LNCaP clone FGC (cell line): Measurements from ENCODE around the gene SEZ6.

ENCODE experiments used
- DNase-seq: peaks from one replicate; pipeline ENCODE4 v3.0.0-alpha.2; 2011; ENCODE audit warnings: low read depth
- H3K4me3 ChIP-seq: 2 replicates; pipeline ENCODE4 v1.5.1; 2011; ENCODE audit warnings: mild to moderate bottlenecking, low read depth, low read length, control low read depth
- TF ChIP-seq, protein P1 (sequence below): IDR thresholded peaks from 2 replicates; pipeline ENCODE4 v1.5.1; 2012; ENCODE audit warnings: mild to moderate bottlenecking; ENCODE audit not compliant: control insufficient read depth, insufficient read depth; ENCODE audit errors: extremely low read depth

Gene SEZ6

DNA sequence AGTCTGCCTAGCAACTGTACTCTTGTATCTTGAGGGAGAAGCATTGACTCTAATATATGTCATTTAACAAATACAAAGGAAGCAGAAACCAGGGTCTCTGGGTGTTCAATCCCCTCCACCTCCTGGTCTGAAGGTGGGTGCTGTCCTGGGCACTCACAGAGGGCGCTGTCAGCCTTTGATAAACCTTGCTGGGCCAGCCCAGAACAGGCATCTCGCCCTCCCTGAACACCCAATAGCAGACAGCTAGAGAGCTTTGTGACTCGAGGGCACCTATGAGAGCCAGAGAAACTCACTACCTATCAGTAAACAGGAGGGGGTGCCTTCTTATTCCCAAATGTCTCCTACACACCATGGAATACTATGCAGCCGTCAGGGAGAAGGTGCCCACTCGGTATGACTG, 30.8 kb upstream of the SEZ6 start:
- no peak for DNase-seq
- H3K4me3 ChIP-seq: no peak overlapping the region
- TF ChIP-seq, protein P1, sequence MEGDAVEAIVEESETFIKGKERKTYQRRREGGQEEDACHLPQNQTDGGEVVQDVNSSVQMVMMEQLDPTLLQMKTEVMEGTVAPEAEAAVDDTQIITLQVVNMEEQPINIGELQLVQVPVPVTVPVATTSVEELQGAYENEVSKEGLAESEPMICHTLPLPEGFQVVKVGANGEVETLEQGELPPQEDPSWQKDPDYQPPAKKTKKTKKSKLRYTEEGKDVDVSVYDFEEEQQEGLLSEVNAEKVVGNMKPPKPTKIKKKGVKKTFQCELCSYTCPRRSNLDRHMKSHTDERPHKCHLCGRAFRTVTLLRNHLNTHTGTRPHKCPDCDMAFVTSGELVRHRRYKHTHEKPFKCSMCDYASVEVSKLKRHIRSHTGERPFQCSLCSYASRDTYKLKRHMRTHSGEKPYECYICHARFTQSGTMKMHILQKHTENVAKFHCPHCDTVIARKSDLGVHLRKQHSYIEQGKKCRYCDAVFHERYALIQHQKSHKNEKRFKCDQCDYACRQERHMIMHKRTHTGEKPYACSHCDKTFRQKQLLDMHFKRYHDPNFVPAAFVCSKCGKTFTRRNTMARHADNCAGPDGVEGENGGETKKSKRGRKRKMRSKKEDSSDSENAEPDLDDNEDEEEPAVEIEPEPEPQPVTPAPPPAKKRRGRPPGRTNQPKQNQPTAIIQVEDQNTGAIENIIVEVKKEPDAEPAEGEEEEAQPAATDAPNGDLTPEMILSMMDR: no peak

DNA sequence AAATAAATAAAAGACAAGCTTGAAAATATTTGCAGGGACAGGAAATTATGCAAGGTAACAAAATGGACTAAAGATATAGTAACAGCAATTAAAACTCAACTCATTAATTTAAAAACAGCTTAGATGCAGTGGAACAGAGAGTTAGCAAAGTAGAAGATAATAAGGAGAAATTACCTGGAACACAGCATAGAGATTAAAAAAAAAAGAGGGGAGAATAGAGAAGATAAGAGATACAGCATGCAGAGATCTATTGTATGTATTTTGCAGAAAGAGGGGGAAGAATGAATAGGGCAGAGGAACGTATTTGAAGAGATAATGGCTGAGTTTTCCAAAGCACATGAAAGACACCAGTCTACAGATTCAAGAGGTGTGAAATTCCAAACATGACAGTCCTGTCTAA, 28.7 kb upstream of the SEZ6 start:
- no peak for DNase-seq
- TF ChIP-seq, protein P1: no peak
- no peak overlapping the region for H3K4me3 ChIP-seq

DNA sequence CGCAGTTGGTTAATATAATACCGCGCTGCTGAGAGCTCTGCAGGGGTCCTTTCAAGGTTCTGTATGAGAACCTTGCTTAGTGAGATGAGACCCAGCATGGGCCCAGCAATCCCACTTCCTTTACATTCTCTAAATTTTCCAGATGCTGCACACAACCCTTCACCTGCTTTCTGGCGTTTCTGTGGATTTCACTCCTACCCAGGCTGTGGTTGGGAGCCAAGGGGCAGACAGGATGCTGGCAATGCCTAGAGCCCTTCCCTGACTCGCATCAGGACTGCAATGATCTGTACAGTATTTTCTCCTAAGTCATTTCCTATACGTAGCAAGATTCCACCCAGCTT, 27.0 kb upstream of the SEZ6 start:
- TF ChIP-seq, protein P1: no peak
- DNase-seq: no peak
- H3K4me3 ChIP-seq: no peak overlapping the region

DNA sequence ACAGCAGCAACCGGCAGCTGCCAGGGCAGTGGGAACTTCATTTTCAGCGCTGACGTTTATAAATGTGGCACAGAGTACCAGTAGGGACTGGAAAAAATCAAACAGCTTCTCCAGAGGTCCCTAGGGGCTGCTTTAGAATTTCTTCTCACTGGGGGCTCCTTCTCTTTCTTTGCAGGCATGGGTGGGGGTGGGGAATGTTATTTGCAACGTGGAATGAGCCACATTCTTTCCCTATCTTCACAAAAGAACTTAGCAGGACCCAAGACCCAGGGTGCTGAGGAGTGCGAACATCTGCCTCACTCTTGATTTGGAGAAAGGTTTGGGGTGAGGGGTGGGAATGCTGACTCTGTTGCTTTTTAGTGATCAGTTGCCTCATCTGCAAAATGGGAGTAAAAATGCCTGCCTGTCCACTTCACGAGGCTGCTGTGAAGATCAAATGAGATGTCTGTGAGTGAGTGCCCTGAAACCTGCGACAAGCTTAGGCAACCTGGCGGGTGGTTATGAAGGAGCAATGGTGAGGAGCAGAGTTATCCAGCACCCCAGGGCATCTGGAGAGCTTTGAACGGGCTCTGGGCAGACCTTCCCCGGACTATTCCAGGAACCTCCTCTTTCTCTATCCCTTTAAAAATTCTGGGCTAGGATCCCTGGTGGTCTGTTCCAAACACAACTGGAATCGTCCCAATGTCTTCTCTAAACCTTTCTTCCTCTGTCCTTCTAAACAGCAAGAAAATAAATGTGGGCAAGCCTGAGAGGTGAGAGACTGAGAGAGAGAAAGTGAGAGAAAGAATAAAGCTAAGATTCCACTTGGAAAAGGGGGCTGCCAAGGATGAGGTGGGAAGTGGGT, 26.4 kb upstream of the SEZ6 start:
- TF ChIP-seq, protein P1: no peak
- no peak for DNase-seq
- H3K4me3 ChIP-seq: no peak overlapping the region

DNA sequence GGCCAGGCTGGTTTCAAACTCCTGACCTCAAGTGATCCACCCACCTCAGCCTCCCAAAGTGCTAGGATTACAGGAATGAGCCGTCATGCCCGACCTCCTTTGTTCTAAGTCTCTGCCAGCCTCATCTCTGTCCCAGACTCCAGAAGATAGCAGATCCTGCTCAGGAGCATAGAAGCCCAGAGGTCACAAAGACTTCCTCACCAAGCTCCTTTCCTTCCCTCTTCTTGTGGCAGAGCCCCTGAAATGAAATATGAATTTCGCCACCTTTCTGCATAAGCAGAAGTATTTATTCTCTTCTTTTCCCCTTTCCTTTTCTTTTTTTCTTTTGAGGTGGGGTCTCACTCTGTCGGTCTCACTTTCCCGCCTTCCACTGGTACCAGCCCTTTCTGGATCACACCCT, 25.7 kb upstream of the SEZ6 start:
- TF ChIP-seq, protein P1: no peak
- no peak overlapping the region for H3K4me3 ChIP-seq
- DNase-seq: no peak

DNA sequence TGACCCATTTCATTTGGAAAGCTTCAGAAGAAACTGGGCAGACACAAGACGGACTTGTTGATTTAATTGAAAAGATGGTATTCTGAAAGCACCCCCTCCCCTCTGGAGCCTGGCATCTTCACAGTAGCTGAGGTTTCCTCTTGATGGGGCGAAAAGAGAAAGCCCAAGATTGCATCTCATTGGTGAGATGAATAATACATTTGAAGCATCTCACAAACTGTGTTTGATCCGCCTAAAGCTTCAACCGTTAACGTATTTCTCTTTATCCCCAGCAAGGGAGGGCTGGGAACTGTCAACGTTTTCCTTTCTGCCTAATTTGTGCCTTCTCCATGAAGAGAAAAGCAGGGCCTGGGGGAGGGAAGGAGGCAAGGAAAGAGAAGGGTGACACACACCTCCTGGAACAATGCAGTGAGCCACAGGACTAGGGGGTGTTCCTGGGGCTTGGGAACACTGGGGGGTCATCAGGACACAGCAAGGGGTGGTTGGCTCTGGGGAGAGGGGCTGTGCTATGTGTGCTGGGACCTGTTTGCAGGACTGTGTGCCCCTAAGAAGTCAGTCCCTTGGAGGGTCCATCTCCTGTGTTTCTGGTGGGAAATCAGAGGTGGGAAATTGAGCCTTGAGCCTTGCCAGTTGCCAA, 18.6 kb upstream of the SEZ6 start:
- TF ChIP-seq, protein P1: no peak
- no peak overlapping the region for H3K4me3 ChIP-seq
- no peak for DNase-seq
